ENCODE measurements around the gene RAC2. TPM values are rescaled to one million over a fixed set of nuclear protein-coding genes. Genes with fewer than 3 reads are reported as not detected.

Gene RAC2
- total RNA-seq (2022; extraction: Qiagen RNA extraction) = 0.11 to 0.27 TPM (median 0.22 TPM) in 5 replicates

DNA sequence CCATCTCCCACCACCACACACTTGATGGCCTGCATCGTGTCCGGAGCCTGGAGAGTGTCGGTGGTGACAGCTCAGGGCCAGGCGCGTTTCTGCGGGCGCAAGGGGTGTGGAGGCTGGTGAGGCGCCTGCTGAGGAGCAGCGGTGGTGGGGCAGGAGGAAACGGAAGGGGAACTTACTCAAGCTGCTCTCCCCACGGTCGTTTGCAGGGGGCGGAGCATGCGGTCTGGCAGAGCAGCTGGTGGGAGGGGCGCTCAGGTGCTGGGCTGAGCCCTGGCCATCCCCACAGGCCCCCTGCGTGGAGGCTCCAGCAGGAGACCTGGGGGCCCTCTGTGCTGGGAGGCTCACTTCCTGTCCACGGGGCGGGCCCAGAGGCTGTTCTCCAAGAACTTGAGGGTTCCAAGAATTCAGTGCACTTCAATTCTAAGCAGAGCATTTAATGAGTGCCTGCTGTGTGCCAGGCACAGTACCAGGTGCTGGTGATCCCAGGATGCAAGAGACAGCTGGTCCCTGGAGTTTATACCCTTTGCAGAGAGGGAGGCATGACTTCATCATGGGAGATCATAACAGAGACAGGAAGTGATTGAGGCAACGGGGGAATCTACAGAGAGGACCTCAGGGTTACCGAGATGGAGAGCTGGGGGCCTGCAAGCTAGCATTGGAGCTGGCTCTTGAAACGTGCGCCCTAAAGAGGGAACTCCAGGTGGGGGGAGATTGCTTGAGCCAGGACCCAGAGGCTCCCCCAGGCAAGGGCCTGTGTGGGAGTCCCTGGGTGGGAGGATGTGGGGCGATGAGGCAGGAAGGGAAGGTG, at the start of gene RAC2:
RAC2 (minus strand) TSS at position 156 of the 808 bp plus-strand sequence; CDS start at position 35, 121 bp downstream.

DNA sequence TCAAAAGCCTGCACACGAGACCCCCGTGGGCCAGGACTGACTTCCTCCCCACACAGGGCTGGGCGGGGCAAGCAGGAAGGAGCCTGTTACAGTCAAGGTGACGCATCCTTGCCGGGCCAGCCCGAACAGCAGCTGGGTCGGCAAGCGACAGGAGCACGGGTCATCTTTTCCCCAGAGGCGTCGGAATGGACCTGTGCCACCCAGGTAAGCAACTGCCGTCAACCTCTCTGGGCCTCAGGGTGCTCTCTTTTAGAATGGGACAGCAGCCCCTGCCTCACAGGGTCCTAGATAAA, 38.3 kb upstream of the RAC2 start, which contains the start of gene CYTH4:
CYTH4 (plus strand) TSS at position 124 of the 293 bp plus-strand sequence; CDS start at position 186, 62 bp downstream.

GRCh38 chr22:37212174-37212906, 31.7 kb downstream of the RAC2 start, which contains the start of gene SSTR3:
Gene SSTR3 (minus strand): TSS chr22:37212477. CDS start chr22:37207803, 4,674 bp downstream.

GRCh38 chr22:37187891-37188761, 55.9 kb downstream of the RAC2 start, which contains the start of gene C1QTNF6:
Gene C1QTNF6 (minus strand): TSS chr22:37188247. CDS start chr22:37188213, 34 bp downstream.

Other genes with a start within 250 kb of the RAC2 start
- gene TST, start 224.8 kb downstream of the RAC2 start, total RNA-seq (2022; extraction: Qiagen RNA extraction) = 40.7 to 61.2 TPM (median 56.3 TPM) in 5 replicates
- 41.9 to 78.2 TPM (median 76.8 TPM) in 5 replicates for gene MPST, start 224.5 kb downstream of the RAC2 start, total RNA-seq (2022; extraction: Qiagen RNA extraction)
- 20.3 to 27.5 TPM (median 26.7 TPM) in 5 replicates for gene KCTD17, start 192.5 kb downstream of the RAC2 start, total RNA-seq (2022; extraction: Qiagen RNA extraction)
- 0.02 TPM in 1 of 5 replicates, not detected in the others for gene TMPRSS6, start 134.6 kb downstream of the RAC2 start, total RNA-seq (2022; extraction: Qiagen RNA extraction)
- gene IL2RB, start 94.4 kb downstream of the RAC2 start, total RNA-seq (2022; extraction: Qiagen RNA extraction) = 0.04 to 0.20 TPM (median 0.10 TPM) in 4 of 5 replicates, not detected in the other
- gene C1QTNF6, start 56.0 kb downstream of the RAC2 start, total RNA-seq (2022; extraction: Qiagen RNA extraction) = 9.5 to 14.8 TPM (median 13.2 TPM) in 5 replicates
- not detected in 5 replicates for gene SSTR3, start 31.8 kb downstream of the RAC2 start, total RNA-seq (2022; extraction: Qiagen RNA extraction)
- 0.70 to 1.3 TPM (median 1.0 TPM) in 5 replicates for gene CYTH4, start 38.2 kb upstream of the RAC2 start, total RNA-seq (2022; extraction: Qiagen RNA extraction)
- 5.8 to 10.1 TPM (median 9.8 TPM) in 5 replicates for gene ELFN2, start 183.2 kb upstream of the RAC2 start, total RNA-seq (2022; extraction: Qiagen RNA extraction)
- 1.4 to 3.5 TPM (median 2.5 TPM) in 5 replicates for gene MFNG, start 242.1 kb upstream of the RAC2 start, total RNA-seq (2022; extraction: Qiagen RNA extraction)